ENCODE measurements around the gene TMEM94.

GRCh38 chr17:75482098-75482942 lies 25.9 kb downstream of the TMEM94 start:
- TF ChIP-seq, protein P1, sequence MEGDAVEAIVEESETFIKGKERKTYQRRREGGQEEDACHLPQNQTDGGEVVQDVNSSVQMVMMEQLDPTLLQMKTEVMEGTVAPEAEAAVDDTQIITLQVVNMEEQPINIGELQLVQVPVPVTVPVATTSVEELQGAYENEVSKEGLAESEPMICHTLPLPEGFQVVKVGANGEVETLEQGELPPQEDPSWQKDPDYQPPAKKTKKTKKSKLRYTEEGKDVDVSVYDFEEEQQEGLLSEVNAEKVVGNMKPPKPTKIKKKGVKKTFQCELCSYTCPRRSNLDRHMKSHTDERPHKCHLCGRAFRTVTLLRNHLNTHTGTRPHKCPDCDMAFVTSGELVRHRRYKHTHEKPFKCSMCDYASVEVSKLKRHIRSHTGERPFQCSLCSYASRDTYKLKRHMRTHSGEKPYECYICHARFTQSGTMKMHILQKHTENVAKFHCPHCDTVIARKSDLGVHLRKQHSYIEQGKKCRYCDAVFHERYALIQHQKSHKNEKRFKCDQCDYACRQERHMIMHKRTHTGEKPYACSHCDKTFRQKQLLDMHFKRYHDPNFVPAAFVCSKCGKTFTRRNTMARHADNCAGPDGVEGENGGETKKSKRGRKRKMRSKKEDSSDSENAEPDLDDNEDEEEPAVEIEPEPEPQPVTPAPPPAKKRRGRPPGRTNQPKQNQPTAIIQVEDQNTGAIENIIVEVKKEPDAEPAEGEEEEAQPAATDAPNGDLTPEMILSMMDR (IDR thresholded peaks at IDR 0.05), result no peak
- no peak for TF ChIP-seq POLR2A (IDR thresholded peaks at IDR 0.05)

Measured in testis (tissue), 2 donors.